MV-4-11 (cell line): ENCODE measurements around the gene ADAMTS7.
"Not testable (repeated sequence)": the region's sequence is repeated elsewhere in the genome, so short reads cannot be mapped to it uniquely, and the experiment has no call there.

Experiments used
- DNase-seq: peaks from one replicate; lab custom pipeline; 2025; lab: John Stamatoyannopoulos, UW

Gene ADAMTS7

GRCh38 chr15:78779176-78779785, 32.0 kb downstream of the ADAMTS7 start:
- not testable (repeated sequence) for DNase-seq

- no peak for DNase-seq
Observed at GRCh38 chr15:78778422-78778821, 32.8 kb downstream of the ADAMTS7 start.

- not testable (repeated sequence) for DNase-seq
Observed at GRCh38 chr15:78777953-78778345, 33.3 kb downstream of the ADAMTS7 start.

- DNase-seq: not testable (repeated sequence)
Observed at GRCh38 chr15:78777290-78777952, 33.8 kb downstream of the ADAMTS7 start.

GRCh38 chr15:78776046-78776925, 35.0 kb downstream of the ADAMTS7 start:
- DNase-seq: not testable (repeated sequence)

- no peak for DNase-seq
Observed at GRCh38 chr15:78775472-78775871, 35.8 kb downstream of the ADAMTS7 start.

GRCh38 chr15:78774451-78774990, 36.7 kb downstream of the ADAMTS7 start:
- DNase-seq: not testable (repeated sequence)

- DNase-seq: not testable (repeated sequence)
Observed at GRCh38 chr15:78773765-78774450, 37.4 kb downstream of the ADAMTS7 start.

- no peak for DNase-seq
Observed at GRCh38 chr15:78772738-78773137, 38.5 kb downstream of the ADAMTS7 start.

- DNase-seq: not testable (repeated sequence)
Observed at GRCh38 chr15:78771436-78772000, 39.7 kb downstream of the ADAMTS7 start.

GRCh38 chr15:78771020-78771419, 40.2 kb downstream of the ADAMTS7 start:
- not testable (repeated sequence) for DNase-seq

- DNase-seq: not testable (repeated sequence)
Observed at GRCh38 chr15:78769473-78770225, 41.6 kb downstream of the ADAMTS7 start.

- DNase-seq: no peak
Observed at GRCh38 chr15:78768531-78769408, 42.5 kb downstream of the ADAMTS7 start.

GRCh38 chr15:78768096-78768495, 43.2 kb downstream of the ADAMTS7 start:
- no peak for DNase-seq

GRCh38 chr15:78767331-78767951, 43.8 kb downstream of the ADAMTS7 start:
- no peak for DNase-seq

GRCh38 chr15:78766641-78767071, 44.6 kb downstream of the ADAMTS7 start:
- not testable (repeated sequence) for DNase-seq

- no peak for DNase-seq
Observed at GRCh38 chr15:78766041-78766440, 45.2 kb downstream of the ADAMTS7 start.

GRCh38 chr15:78765154-78765860, 46.0 kb downstream of the ADAMTS7 start:
- not testable (repeated sequence) for DNase-seq
